Peyer's patch (tissue), 4 donors: Measurements from ENCODE around the gene KIF4B.

Source experiments
- POLR2A ChIP-seq, 2 donors: fragments of 450-650 bp; IDR thresholded peaks; one replicate each; pipeline ENCODE4 v1.5.1; 2017; ENCODE audit warnings: antibody characterized with exemption in 2 of 2, mild to moderate bottlenecking in 2 of 2, moderate library complexity in 2 of 2
- TF ChIP-seq, protein P1 (sequence below), 6 experiments: fragments of 450-650 bp in 4 of 6; fragments of 200-600 bp in 2 of 6; sonication (generic) in 1 of 6; IDR thresholded peaks; one replicate each; pipeline ENCODE4 v1.5.1; 2017 to 2019; ENCODE audit warnings: antibody characterized with exemption in 6 of 6, mild to moderate bottlenecking in 3 of 6, moderate library complexity in 1 of 6

DNA sequence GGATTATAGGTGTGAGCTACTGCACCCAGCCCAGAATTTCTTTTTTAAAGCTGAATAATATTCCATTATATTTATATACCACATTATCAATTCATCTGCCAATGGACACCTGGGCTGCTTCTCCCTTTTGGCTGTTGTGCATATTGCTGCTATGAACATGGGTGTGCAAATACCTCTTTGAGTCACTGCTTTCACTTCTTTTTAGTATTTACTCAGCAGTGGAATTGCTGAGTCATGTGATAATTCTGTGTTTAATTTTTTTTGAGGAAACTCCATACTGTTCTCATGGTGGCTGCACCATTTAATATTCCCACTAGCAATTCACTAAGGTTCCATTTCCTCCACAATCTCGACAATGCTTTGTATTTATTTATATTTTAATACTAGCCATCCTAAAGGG is 36.1 kb upstream of the KIF4B start:
- TF ChIP-seq, protein P1, sequence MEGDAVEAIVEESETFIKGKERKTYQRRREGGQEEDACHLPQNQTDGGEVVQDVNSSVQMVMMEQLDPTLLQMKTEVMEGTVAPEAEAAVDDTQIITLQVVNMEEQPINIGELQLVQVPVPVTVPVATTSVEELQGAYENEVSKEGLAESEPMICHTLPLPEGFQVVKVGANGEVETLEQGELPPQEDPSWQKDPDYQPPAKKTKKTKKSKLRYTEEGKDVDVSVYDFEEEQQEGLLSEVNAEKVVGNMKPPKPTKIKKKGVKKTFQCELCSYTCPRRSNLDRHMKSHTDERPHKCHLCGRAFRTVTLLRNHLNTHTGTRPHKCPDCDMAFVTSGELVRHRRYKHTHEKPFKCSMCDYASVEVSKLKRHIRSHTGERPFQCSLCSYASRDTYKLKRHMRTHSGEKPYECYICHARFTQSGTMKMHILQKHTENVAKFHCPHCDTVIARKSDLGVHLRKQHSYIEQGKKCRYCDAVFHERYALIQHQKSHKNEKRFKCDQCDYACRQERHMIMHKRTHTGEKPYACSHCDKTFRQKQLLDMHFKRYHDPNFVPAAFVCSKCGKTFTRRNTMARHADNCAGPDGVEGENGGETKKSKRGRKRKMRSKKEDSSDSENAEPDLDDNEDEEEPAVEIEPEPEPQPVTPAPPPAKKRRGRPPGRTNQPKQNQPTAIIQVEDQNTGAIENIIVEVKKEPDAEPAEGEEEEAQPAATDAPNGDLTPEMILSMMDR (IDR thresholded peaks at IDR 0.05): no peak
- no peak for TF ChIP-seq POLR2A (IDR thresholded peaks at IDR 0.05)
